ENCODE results near the gene RNF215.

RNF215 gene

DNA sequence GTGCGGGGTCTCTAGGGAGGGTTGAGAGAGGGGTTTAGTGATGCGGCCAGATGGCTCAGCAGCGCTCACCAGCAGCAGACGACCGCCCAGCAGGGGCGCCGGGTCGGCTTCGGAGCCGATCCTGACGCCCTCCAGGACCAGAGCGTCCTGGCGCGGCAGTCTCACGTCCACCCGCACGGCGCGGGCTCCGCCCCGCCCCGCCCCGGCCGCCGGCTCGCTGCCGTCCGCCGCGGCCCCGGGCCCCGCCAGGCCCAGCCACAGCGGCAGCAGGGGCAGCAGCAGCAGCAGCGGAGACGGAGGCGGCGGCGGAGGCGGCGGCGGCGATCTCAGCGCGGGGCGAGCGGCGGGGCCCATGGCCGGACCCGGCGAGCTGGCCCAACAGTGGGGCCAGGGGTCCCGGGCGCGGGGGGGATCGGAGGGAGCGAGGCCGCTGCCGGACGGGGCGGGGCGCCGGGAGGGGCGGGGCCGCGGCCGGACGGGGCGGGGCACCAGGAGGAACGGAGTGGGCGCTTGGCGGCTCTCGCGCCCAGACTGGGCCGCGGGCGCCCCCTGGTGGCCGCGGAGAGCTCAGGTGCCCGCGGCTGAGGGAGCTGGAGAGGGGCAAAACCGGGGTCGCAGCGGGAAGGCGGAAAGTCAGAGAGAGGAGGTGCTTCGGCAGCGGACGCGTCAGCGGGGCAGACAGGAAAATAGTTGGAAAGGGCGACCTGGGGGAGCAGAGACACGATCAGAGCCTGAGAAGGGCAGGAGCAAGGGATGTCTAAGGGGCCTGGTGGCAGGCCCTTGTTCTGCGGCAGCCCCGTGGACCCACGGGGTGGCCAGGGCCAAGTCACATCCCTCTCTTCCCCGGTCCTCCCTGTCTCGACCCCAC is at the start of gene RNF215:
Gene RNF215 (minus strand): TSS at position 452 of the 868 bp plus-strand sequence. CDS start 98 bp downstream, at position 354.
- Histone ChIP-seq H3K27ac (peak within 1 kb of the TSS in 18 of 21 experiments; percentile 20 to 84 (median 68)), H3K4me3 (peak within 1 kb of the TSS; percentile 35 to 58 (median 46))

DNA sequence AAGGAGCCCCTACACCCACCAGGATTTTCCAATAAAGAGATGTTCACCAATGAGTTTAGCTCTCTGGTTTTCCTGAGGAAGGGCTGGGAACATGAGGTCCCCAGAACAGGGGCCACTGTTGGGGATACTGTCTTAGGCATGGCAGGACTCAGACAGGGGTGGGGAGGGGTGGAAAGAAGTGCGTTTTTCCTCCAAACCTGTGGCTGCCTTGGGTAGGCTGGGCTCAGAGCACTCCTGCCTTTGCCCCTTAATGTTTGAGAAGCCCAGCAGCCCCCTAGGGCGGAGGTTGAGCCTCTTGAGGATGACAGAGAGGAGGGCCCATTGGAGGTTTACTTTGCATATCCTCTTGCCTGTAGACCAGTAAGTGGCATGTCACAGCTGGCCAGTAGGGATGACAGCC is 49.0 kb upstream of the RNF215 start:
- peak overlapping the region in 18 of 21 experiments; percentile 11 to 81 (median 41) for H3K27ac ChIP-seq

DNA sequence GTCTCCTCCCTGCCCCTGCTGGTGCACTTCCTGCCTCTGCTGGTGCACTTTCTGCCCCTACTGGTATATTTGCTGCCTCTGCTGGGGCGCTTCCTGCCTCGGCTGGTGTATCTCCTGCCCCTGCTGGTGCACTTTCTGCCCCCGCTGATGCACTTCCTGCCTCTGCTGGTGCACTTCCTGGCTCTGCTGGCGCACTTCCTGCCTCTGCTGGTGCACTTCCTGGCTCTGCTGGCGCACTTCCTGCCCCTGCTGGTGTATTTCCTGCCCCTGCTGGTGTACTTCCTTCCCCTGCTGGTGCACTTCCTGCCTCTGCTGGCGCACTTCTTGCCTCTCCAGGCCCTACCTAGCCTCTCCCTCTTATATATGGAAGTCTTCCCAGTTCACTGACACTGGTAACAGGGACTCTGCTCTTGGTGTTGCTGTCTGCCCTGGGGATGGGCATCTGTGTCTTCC is 48.5 kb upstream of the RNF215 start:
- H3K4me3 ChIP-seq = no peak overlapping the region
- H3K27ac ChIP-seq = peak overlapping the region in 18 of 21 experiments; percentile 11 to 81 (median 47)

More for the DNA sequence above, 49.0 kb upstream of the RNF215 start:
- H3K4me3 ChIP-seq = no peak overlapping the region

DNA sequence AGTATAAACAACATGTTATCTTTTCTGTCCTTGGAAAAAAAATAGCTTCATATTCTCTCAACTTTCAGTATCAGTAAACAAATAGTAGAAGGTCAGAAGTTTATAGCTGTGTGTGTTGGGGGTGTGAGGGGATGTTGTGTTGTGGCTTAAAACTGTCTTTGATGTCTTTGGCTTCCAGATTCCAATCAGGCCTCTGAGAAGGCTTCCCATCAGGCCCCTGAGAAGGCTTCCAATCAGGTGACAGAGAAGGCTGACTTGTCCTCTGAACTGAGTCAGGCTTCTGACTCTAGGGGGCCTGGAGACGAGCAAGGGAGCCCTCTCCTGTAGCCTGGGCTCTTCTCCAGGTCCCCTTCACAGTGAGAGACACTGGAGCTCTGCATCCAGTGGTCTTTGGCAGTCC is 47.6 kb upstream of the RNF215 start:
- Histone ChIP-seq H3K27ac (peak overlapping the region in 14 of 21 experiments; percentile 7 to 81 (median 63)), H3K4me3 (no peak overlapping the region)

DNA sequence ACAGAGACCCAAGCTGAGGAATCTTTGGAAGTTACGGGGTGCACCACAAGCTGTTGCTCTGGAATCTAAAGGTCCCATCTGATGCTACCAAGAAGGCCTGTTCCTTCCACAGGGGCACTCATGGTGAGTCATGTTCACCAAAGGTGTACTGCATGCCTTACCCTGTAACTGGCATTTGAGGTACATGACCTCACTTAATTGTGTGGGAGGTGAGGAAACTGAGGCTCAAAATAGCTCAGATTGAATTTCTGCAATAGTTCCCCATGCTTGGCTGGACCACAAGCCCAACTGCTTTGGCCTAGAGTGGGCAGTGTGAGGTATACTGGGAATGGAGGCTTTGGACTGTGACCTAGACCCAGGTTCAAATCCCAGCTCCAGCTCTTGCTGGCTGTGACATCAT is 46.6 kb upstream of the RNF215 start:
- H3K4me3 ChIP-seq = no peak overlapping the region
- H3K27ac ChIP-seq = peak overlapping the region in 1 of 21 experiments; percentile 19

DNA sequence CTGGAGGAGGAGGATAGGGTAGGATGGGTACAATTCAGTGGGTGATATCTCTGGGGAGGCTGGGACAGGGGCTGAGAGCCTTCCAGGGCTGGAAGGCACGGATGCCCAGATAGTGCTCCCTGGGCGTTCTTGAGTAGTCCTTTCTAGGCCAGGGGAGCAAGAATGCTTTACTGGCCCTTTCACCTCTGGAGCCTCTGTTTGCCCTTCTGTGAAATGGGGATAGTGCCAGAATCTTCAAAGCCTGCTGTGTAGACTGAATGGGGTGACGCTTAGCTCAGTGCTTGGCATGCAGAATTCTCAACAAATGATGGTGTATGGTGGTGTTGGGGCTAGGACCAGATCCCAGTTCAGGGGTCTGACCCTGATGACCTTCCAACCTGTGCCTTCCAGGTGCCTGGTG is 46.0 kb upstream of the RNF215 start:
- H3K4me3 ChIP-seq = no peak overlapping the region
- no peak overlapping the region for H3K27ac ChIP-seq

DNA sequence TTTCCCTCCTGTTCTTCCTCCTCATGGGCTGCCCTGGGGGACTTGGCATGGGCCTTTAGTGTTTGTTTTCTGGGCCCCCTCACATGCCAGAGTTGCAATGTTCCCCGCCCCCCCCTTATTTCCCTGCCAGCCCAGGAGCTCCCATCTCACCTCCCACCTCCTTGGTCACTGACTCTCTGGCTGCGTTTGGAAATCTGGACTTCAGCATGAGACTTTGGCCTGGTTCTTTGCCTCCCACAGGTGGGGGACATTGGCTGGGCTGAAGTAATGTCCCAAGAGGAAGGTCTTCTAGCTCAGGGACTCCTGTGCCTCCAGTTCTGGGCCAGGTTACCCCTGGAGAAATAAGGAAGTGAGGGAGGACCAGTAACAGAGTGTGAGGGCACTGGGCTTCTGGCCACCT is 45.3 kb upstream of the RNF215 start:
- Histone ChIP-seq H3K4me3 (no peak overlapping the region), H3K27ac (no peak overlapping the region)

DNA sequence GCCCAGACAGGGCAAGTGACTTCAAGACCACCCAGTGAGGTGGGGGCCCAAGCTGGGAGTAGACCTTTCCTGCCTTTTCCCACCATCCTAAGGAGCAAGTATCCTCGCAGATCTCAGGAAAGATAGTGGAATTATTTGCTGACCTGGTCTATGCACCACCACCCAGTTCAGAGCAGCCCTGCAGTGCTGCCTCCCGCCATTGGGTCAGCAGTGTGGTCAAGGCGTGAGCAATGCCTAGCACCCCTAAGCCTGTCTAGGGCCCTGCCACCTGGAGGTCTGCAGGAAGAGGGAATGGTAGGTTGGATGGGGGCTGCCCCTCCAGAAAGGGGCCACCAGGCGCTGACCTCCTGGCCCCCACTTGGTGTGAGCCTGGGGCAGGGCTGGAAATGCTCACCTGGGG is 44.9 kb upstream of the RNF215 start:
- Histone ChIP-seq H3K4me3 (no peak overlapping the region), H3K27ac (no peak overlapping the region)

DNA sequence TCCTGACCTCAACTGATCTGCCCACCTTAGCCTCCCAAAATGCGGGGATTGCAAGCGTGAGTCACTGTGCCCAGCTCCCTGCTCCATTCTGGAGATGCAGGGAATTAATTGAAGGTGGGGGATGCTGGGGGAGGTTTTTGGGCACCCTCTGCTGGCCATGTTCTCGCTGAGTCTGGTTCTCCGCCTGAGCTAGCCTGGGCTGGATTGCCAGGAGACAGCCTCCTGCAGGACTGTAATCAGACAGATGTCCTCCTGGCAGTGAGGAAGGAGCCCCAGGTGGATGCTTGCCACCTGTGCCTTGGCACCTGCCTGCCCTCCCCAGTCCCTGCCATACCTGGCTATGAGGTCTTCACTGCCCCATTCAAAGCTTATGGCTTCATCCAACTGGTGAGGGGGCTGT is 43.7 kb upstream of the RNF215 start:
- H3K4me3 ChIP-seq = no peak overlapping the region
- no peak overlapping the region for H3K27ac ChIP-seq

DNA sequence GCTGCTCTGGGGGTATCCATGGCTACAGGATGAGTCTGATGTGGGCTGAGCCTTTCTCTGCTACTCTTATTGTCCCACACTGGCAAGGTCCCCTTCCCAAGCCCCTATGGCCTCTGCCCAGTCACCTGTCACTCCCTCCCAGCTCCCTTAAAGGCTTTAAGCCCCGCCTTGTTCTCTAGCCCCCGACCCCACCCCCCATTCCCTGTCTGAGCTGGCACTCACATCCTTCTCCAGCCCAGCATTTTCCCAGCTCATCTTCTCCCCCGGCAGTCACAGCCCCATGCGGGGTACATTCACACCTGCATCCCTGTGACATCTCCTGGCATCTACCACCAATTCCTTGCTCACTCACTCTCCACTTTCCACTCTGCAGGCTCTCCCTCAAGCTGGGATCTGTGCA is 42.7 kb upstream of the RNF215 start:
- Histone ChIP-seq H3K27ac (no peak overlapping the region), H3K4me3 (no peak overlapping the region)

DNA sequence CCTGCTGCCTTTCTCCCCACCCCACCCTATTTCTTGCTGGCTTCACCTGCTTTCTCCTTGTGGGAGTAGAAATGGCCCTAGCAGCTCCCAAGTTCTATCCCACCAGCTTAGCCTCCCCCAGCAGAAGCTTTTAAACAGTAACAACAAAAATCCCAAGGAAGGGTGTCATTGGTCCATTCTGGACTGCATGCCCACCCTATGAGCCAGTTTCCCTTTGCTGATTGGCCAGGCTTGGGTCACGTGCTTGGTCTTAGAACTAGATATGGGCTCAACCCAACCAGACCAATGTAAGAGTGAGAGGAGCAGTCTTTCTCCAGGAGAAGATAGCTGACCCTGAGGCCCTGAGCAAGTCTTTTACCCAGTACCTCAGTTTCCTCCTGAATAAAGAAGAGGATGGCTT is 40.7 kb upstream of the RNF215 start:
- H3K27ac ChIP-seq = no peak overlapping the region
- no peak overlapping the region for H3K4me3 ChIP-seq

DNA sequence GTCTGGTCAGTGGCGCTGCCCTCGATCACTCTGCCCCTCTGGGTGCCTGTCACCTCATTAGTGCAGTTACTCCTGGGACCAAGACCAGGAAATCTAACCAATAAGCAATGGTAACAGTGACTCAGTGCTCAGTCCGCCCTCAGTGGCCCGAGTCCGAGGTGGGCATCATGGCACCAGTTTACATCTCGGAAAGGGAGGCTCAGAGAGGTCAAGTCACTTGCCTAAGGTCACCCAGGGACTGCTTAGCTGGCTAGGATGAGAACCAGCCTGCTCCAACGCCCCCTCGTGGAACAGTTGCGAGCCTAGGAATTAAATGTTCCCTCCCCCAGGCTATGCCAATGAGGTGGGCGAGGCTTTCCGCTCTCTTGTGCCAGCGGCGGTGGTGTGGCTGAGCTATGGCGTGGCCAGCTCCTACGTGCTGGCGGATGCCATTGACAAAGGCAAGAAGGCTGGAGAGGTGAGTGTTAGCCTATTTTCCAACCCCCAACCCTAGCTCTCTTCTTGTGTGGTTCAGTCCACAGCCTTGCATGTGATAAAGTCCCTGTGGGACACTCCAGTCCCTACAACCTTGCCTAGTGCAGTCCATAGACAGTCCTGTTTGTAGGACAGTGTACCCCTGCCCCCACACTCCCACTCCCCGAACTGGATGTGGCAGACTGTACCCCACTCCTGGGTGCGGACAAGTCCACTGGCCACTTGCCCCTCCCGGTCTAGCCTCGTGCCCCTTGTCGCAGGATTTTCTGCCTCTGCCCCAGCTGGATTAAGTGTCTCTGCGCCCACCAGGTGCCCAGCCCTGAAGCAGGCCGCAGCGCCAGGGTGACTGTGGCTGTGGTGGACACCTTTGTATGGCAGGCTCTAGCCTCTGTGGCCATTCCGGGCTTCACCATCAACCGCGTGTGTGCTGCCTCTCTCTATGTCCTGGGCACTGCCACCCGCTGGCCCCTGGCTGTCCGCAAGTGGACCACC is 39.5 kb upstream of the RNF215 start:
- Histone ChIP-seq H3K27ac (peak overlapping the region in 18 of 21 experiments; percentile 17 to 99 (median 80)), H3K4me3 (peak overlapping the region; percentile 44 to 83 (median 65))

DNA sequence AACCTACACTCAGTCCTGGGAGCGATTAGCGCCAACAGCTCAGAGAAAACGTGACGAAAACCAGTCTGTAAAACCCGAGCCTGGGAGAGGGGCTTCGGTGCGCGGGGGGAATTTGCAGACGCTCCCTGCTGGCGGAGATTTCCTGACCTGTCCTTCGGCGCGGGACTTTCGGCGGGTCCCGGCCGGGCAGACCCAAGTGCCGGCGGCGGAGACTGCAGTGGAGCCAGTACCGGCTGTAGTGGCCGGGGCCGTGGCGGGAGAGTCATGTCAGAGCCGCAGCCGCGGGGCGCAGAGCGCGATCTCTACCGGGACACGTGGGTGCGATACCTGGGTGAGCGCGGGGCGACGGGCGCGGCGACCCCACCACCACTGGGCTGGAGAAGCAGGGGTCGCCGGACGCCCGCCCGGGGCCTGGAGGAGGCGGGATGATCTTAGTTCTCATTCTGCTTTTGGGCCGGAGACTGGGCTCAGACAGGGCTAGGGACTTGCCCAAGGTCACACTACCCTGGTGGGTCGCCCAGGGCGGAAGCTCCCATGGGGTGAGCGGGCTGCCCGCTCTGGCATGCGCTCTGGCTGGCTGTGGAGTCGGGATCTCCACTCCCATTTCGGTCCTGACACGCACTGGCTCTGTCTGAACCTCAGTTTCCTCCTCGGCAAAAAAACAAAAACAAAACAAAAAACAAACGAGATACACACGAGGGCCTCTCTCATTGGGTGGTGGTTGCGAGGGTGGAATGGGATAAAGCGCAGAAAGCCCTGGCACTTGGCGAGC is 38.6 kb upstream of the RNF215 start, which contains the start of gene MTFP1:
Gene MTFP1 (plus strand): TSS at position 153 of the 772 bp plus-strand sequence. CDS start 112 bp downstream, at position 265.
- H3K4me3 ChIP-seq = peak within 1 kb of the TSS; percentile 56 to 83 (median 66)

DNA sequence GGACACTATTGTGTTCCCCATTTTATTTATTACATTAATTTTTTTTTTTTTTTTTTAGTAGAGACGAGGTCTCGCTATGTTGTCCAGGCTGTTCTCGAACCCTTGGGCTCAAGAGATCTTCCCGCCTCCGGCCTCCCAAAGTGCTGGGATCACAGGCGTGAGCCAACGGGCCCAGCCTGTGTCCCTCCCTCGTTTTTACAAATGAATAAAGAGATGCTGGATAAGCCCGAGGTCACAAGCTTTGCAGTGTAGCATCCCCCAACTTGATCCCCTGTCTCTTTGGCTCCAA is 38.1 kb upstream of the RNF215 start:
- peak overlapping the region in 20 of 21 experiments; percentile 20 to 99 (median 79) for H3K27ac ChIP-seq

More for the DNA sequence above, 38.6 kb upstream of the RNF215 start, which contains the start of gene MTFP1:
- H3K27ac ChIP-seq = peak within 1 kb of the TSS; percentile 17 to 99 (median 95)

DNA sequence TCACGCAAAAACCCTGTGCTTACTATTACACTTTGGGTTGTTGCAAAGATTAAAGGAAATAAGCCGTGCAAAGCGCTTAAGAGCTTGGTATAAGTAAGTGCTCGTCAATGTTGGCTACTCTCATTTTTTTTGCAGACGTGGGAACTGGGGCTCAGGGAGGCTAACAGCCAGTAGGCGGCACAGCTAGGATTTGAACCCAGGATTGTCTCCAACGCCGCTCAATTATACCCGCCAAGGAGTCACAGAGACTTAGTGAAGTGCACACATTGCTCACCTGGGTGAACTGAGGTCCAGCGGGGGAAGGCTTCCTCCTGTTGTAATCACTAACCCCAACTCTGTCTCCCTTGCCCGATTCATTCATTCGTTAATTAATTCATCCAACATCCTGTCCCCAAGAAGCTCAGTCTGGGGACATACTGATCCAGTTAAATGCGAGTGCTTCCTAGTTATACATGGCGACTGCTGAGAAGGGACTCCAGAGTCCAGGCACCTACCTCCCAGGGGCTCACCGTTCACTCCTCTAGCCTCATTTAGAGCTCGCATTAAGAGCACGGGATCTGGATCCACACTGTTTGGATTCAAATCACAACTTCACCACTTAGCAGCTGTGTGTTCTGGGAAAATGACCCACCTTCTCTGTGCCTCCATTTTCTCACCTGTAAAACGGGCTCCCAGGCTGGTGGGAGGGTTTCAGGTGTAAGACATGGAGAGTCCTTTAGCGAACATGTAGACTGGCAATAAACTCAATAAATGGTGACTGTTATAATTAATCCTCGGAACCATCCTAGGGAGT is 37.5 kb upstream of the RNF215 start:
- H3K27ac ChIP-seq = peak overlapping the region in 20 of 21 experiments; percentile 25 to 99 (median 96)
- H3K4me3 ChIP-seq = peak overlapping the region; percentile 56 to 68 (median 65)

More for the DNA sequence above, 38.1 kb upstream of the RNF215 start:
- peak overlapping the region; percentile 44 to 83 (median 65) for H3K4me3 ChIP-seq

DNA sequence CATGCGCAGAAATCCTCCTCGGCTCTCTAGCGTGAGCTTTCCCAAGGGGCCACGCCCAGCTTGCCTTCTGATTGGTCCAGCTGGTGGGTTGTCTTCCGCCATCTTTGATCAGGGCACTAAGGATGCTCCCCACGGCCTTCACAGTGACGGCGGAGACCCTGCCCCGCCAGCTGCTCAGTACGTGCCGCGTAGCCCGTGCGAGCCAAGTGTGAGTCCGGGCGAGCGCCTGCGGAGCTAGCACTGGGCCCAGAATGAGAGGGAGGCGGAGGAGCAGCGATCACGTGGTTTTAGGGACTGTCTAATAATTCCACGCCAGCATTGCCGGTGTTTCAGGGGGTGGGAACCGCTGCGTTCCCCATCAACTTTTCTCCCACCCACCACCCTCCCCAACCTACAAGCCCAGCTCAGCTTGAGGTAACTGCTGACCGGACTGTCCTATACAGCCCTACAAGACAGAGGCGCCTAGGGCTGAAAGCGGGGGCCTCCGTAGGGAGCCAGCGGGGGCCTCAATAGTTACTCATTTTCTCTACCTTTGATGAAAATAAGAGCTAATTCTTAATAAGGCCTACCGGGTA is 36.8 kb upstream of the RNF215 start:
- Histone ChIP-seq H3K4me3 (peak overlapping the region; percentile 48 to 68 (median 57)), H3K27ac (peak overlapping the region in 20 of 21 experiments; percentile 87 to 99 (median 96))

DNA sequence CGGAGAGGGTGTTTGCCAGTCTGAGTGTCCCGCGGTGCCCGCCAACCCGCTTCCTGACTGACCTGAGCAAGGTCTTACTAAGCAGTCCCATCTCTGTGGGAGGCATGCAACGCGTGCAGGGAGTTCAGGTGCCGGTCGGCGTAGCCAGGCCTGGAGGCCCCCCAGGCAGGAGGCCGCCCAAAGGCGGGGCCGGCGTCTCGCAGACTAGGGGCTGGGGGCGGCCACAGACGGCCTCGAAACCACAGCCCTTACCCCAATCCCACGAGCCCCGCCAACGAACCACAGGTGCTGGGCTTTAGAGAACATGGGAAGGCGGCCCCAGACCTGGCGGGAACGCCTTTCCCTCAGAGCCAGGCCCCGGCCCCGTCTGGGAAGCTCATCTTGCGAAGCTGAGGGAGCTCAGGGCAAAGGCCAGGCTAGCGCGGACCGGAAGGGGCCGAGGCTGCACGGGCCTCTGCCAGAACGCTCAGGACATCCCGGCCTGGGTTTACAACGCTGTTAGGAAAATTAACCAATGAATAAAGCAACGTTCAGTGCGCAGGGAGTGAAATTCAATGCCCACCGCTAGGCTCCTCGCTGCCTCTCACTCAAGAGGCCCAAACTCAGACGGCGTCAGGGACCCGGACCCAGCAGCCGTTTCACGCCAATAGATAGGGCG is 36.2 kb upstream of the RNF215 start:
- Histone ChIP-seq H3K4me3 (peak overlapping the region; percentile 48 to 68 (median 57)), H3K27ac (peak overlapping the region; percentile 75 to 99 (median 96))

Measured in skin epidermis (tissue), 12 donors.